Stimulated activated CD8-positive, alpha-beta memory T cell treated with anti-CD3 and anti-CD28 coated beads, Interleukin-7, amount 100 ng/mL, for 48 hours (primary cell): ENCODE data around the gene VWCE.
"Not testable (repeated sequence)": the region's sequence is repeated elsewhere in the genome, so short reads cannot be mapped to it uniquely, and the experiment has no call there.

Experiments used
- DNase-seq, 2 donors: peaks; one replicate each; pipeline ENCODE4 v3.0.0-alpha.2; 2020; ENCODE audit warnings: low read depth in 1 of 2; ENCODE audit errors: extremely low read depth in 1 of 2

The VWCE gene

GRCh38 chr11:61222047-61222446, 73.1 kb downstream of the VWCE start, which contains the start of gene PGA4:
Gene PGA4 (plus strand): TSS chr11:61222347. CDS start chr11:61222401, 54 bp downstream.
- not testable (repeated sequence) for DNase-seq

- not testable (repeated sequence) for DNase-seq
Observed at GRCh38 chr11:61219016-61219415, 76.1 kb downstream of the VWCE start.

DNA sequence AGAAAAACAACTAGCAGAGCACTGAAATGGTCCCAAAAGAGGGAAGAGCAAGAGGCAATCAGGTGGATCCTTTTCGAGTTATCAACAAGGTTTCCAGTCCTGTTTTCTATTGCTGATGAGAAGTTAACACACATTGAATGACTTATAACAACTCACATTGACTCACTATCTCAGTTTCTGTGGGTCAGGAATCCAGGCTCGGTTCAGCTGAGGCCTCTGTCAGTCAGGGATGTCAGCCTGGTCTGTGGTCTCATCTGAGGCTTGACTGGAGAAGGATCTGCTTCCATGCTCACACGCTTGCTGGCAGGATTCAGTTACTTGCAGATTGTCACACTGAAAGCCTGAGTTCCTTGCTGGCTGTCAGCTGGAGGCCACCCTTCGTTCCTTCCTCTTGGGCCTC, 76.8 kb downstream of the VWCE start:
- not testable (repeated sequence) for DNase-seq

GRCh38 chr11:61213711-61214324, 81.3 kb downstream of the VWCE start:
- DNase-seq = not testable (repeated sequence)

- DNase-seq = not testable (repeated sequence)
Observed at GRCh38 chr11:61212202-61212601, 82.9 kb downstream of the VWCE start.

- DNase-seq = not testable (repeated sequence)
Observed at GRCh38 chr11:61211327-61211952, 83.7 kb downstream of the VWCE start.

GRCh38 chr11:61210629-61211028, 84.5 kb downstream of the VWCE start:
- DNase-seq = not testable (repeated sequence)
